Tibial artery (tissue), 4 donors: Measurements from ENCODE around the gene ZNF609.

Experiments
- DNase-seq, 2 donors: peaks; one replicate each; pipeline ENCODE4 v3.0.0-alpha.2; 2019
- H3K27ac ChIP-seq, 2 donors: fragments of 200-600 bp; sonication (generic) in 1 of 2; 1 replicate in 1 of 2; 2 replicates in 1 of 2; pipeline ENCODE4 v1.5.1; 2018 to 2019; ENCODE audit warnings: mild to moderate bottlenecking in 1 of 2
- H3K27me3 ChIP-seq, 2 donors: fragments of 200-600 bp; sonication (generic) in 1 of 2; one replicate each; pipeline versions ENCODE4 v1.5.1 to v1.6.0; 2016 to 2019
- H3K36me3 ChIP-seq, 3 donors: fragments of 200-600 bp; sonication (generic) in 2 of 3; one replicate each; pipeline ENCODE4 v1.5.1; 2016 to 2019; ENCODE audit warnings: mild to moderate bottlenecking in 2 of 3
- H3K4me1 ChIP-seq, 4 donors: fragments of 200-600 bp; sonication (generic) in 2 of 4; 1 replicate in 3 of 4; 2 replicates in 1 of 4; pipeline ENCODE4 v1.5.1; 2016 to 2019
- H3K4me3 ChIP-seq, 2 donors: fragments of 200-600 bp; sonication (generic) in 1 of 2; 1 replicate in 1 of 2; 2 replicates in 1 of 2; pipeline ENCODE4 v1.5.1; 2018 to 2019; ENCODE audit warnings: mild to moderate bottlenecking in 2 of 2
- H3K9me3 ChIP-seq, 3 donors: fragments of 200-600 bp; sonication (generic) in 1 of 3; one replicate each; pipeline ENCODE4 v1.5.1; 2016 to 2019
- intact Hi-C: fragments of 100-400 bp; cut with DNase I; formaldehyde crosslinking; loops from one replicate; pipeline ENCODE4 v1.15.0; 2023; ENCODE audit warnings: low total_unique reads
- TF ChIP-seq, protein P1 (sequence below), 2 experiments: fragments of 200-600 bp in 1 of 2; fragments of 450-650 bp in 1 of 2; IDR thresholded peaks; one replicate each; pipeline ENCODE4 v1.5.1; 2017 to 2019; ENCODE audit warnings: antibody characterized with exemption in 2 of 2, mild to moderate bottlenecking in 1 of 2, moderate library complexity in 1 of 2

The ZNF609 gene

GRCh38 chr15:64716452-64716851 lies 256.1 kb downstream of the ZNF609 start:
- Histone ChIP-seq H3K27ac (peak overlapping the region in 1 of 2 donors; percentile 86), H3K36me3 (peaks cover 4 to 5% (median 4%) of the 10 kb centered on the region in 3 donors)

GRCh38 chr15:64717130-64717529 lies 256.8 kb downstream of the ZNF609 start:
- Histone ChIP-seq H3K27me3 (no peaks in the 10 kb centered on the region), H3K9me3 (no peaks in the 10 kb centered on the region), H3K4me1 (peaks cover 0 to 23% (median 14%) of the 10 kb centered on the region in 4 donors), H3K27ac (peak overlapping the region; percentile 72 to 86), H3K4me3 (no peak overlapping the region), H3K36me3 (peaks cover 4 to 5% (median 4%) of the 10 kb centered on the region in 3 donors)
- intact Hi-C loops = no loop called here
- DNase-seq = no peak
- TF ChIP-seq, protein P1, sequence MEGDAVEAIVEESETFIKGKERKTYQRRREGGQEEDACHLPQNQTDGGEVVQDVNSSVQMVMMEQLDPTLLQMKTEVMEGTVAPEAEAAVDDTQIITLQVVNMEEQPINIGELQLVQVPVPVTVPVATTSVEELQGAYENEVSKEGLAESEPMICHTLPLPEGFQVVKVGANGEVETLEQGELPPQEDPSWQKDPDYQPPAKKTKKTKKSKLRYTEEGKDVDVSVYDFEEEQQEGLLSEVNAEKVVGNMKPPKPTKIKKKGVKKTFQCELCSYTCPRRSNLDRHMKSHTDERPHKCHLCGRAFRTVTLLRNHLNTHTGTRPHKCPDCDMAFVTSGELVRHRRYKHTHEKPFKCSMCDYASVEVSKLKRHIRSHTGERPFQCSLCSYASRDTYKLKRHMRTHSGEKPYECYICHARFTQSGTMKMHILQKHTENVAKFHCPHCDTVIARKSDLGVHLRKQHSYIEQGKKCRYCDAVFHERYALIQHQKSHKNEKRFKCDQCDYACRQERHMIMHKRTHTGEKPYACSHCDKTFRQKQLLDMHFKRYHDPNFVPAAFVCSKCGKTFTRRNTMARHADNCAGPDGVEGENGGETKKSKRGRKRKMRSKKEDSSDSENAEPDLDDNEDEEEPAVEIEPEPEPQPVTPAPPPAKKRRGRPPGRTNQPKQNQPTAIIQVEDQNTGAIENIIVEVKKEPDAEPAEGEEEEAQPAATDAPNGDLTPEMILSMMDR (IDR thresholded peaks at IDR 0.05) = no peak

More at GRCh38 chr15:64716452-64716851, 256.1 kb downstream of the ZNF609 start:
- DNase-seq = no peak
- no peak overlapping the region for H3K4me3 ChIP-seq
- H3K4me1 ChIP-seq = peaks cover 0 to 23% (median 14%) of the 10 kb centered on the region in 4 donors
- no peaks in the 10 kb centered on the region for H3K27me3 ChIP-seq
- TF ChIP-seq, protein P1 (IDR thresholded peaks at IDR 0.05) = no peak
- intact Hi-C loops = no loop called here
- no peaks in the 10 kb centered on the region for H3K9me3 ChIP-seq

DNA sequence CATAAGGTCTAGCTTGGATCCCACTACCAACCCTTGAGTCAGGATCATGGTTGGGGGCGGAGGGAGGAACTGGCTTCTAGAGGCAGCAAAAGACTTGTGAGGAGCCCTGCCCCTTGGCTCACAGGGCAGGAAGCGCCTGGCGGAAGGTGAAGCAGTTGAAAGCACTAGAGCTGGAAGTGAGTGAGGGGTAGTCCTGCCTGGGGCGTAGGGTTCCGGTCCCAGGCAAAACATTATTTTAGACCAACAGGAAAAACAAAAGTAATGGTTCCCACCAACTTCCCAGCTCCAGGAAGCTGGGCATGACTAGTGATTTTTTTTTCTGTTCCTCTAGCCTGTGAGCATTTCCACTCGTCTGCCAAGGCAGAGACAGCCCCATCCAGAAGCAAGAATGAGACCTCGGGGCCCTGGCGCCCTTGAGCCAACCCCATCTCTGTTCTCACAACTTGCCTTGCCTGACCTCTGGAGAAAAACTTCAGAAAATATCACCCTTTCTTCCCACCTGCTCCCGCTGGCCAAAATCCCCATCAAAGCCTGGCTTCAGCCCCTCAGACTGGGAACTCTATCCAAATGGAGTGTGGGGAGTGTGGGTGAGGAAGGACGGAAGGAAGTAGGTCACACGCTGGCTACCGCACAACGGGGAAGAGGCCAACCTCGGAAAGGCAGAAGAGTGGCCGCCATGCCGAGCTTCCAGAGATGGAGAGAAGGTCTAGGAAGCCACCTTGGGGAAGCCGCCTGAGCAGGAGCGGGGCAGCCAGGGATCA lies 257.5 kb downstream of the ZNF609 start:
- TF ChIP-seq, protein P1 (IDR thresholded peaks at IDR 0.05) = no peak
- H3K4me3 ChIP-seq = peak overlapping the region; percentile 13 to 14
- no peaks in the 10 kb centered on the region for H3K9me3 ChIP-seq
- H3K27ac ChIP-seq = peak overlapping the region; percentile 72 to 86
- intact Hi-C loops = no loop called here
- DNase-seq = no peak
- H3K27me3 ChIP-seq = no peaks in the 10 kb centered on the region
- peaks cover 4 to 5% (median 4%) of the 10 kb centered on the region in 3 donors for H3K36me3 ChIP-seq
- H3K4me1 ChIP-seq = peaks cover 0 to 23% (median 14%) of the 10 kb centered on the region in 4 donors

- TF ChIP-seq, protein P1 (IDR thresholded peaks at IDR 0.05) = no peak
- peak overlapping the region in 1 of 2 donors; percentile 86 for H3K27ac ChIP-seq
- H3K4me3 ChIP-seq = no peak overlapping the region
- no peaks in the 10 kb centered on the region for H3K27me3 ChIP-seq
- peaks cover 0 to 23% (median 14%) of the 10 kb centered on the region in 4 donors for H3K4me1 ChIP-seq
- peaks cover 4 to 5% (median 4%) of the 10 kb centered on the region in 3 donors for H3K36me3 ChIP-seq
- H3K9me3 ChIP-seq = no peaks in the 10 kb centered on the region
- intact Hi-C loops = no loop called here
- DNase-seq = no peak
Measured at GRCh38 chr15:64720188-64720587, 259.8 kb downstream of the ZNF609 start.

DNA sequence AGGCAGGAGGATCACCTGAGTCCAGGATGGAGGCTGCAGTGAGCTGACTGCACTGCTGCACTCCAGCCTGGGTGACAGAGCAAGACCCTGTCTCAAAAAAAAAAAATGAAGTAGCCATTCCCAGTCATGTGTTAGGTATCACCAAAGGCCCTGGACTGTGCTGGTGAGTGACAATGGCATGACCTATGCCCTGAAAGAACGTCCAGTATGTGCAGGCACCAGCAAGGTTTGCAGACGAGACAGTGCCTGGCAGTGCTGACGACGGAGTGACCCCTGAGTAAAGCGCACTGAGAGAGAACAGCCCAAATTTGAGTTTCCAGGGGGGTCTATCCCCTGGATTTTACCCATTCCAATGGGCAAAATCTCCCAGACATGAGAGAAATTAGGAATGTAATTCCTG lies 269.8 kb downstream of the ZNF609 start:
- no peak overlapping the region for H3K4me3 ChIP-seq
- peaks cover 0 to 8% (median 3%) of the 10 kb centered on the region in 4 donors for H3K4me1 ChIP-seq
- DNase-seq = no peak
- H3K27me3 ChIP-seq = no peaks in the 10 kb centered on the region
- H3K9me3 ChIP-seq = no peaks in the 10 kb centered on the region
- no peak overlapping the region for H3K27ac ChIP-seq
- intact Hi-C loops = loop anchor here (2.0 kb wide), 1 partner anchor 43 kb away; no protein-coding TSS in a partner anchor
- peaks cover 0 to 5% (median 4%) of the 10 kb centered on the region in 3 donors for H3K36me3 ChIP-seq
- TF ChIP-seq, protein P1 (IDR thresholded peaks at IDR 0.05) = no peak
